Fibroblast of skin of right quadriceps (primary cell): ENCODE data around the gene SLC37A2.
A peak's percentile ranks its signal among the peaks of the same experiment; 100 is the strongest.
"Not testable (repeated sequence)": the region's sequence is repeated elsewhere in the genome, so short reads cannot be mapped to it uniquely, and the experiment has no call there.

ENCODE experiments used
- DNase-seq: peaks from one replicate; pipeline ENCODE4 v3.0.0-alpha.2; 2013

Gene SLC37A2

GRCh38 chr11:125085301-125086081 lies 22.4 kb downstream of the SLC37A2 start:
- DNase-seq: no peak

DNA sequence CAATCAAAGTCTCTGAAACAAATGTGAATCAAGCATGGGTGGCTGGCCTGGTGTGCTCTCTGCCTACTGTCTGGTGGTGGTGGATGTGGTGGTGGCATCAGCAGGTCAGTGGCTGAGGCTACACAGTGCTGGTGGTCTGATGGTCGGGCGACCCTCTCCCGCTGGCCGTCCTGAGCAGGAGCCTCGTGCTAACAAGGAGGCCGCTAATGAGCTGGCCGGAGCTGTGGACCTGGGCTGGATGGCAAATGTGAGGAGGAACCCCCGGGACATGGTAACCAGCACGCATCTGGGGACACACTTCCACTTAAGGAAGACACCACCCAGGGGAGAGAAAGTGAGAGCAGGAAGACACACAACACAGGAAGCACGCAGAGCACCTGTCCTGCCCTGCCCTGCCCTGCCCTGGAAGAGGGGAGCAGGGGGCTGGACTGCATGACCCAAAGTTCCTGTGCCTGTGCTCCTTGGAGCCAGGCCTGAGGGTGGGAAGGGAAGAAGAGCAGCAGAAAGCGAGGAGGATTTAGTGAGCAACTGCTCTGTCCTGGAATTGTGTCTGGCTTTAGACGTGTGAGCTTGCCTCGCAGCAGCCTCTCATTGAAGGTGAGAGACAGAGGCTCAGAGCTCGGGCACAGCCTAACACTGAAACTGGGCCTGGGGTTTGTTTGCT lies 23.7 kb downstream of the SLC37A2 start:
- no peak for DNase-seq

DNA sequence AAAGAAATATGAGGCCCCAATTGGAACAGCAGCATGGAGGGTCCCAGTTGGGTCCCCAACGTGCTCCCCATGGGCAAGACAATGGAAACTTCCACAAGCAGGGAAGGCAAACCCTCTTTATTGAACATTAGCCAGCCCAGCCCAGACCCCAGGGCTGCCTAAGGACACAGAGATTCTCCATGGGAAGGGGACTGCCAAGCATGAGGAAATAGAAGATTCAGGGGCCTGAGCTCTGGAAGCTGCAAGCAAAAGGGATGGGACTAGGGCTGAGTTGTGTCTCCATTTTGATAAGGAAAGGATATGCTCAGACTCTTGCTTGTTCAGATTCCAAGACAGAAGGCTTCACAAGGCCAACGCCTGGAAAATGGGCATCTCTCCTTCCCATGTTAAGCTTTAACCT lies 25.0 kb downstream of the SLC37A2 start:
- DNase-seq: no peak

DNA sequence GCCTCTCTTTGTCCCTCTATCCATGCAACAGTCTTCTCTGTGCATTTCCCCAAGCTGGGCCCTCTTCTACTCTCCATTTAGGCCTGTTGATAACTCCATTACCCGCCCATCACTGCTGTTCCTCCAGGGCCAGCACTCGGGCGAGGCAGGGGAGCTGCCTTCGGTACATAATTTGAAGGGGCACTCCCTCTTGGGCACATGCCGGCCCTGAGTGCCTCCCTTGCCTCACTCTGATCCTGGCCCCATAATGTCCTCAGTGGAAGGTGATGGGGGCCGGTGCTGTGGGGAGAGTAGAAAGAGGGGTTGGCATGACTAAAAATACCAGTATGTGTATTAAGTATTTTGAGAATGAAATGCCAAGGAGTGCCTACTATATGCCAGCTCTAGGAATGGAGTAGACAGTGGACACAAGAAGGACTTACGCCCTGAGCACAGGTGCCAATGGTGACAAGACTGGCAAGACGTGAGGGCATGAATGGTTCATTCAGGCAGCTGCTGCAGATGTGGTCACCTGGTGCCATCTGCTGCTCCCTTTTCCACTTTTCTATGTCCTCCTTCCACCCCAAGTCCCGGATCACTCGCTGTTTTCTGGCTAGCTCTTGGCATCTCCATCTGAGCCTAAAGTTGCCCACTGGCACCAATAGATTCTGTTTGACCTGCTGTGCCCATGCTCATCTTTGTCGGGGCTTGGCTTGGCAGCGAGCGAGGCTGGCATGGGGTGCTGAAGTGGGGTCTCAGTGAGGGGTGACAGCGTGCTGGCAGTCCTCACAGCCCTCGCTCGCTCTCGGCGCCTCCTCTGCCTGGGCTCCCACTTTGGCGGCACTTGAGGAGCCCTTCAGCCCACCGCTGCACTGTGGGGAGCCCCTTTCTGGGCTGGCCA lies 25.7 kb downstream of the SLC37A2 start:
- DNase-seq: no peak

GRCh38 chr11:125089481-125089880 lies 26.4 kb downstream of the SLC37A2 start:
- not testable (repeated sequence) for DNase-seq

GRCh38 chr11:125090151-125090550 lies 27.0 kb downstream of the SLC37A2 start:
- DNase-seq: not testable (repeated sequence)

GRCh38 chr11:125090816-125091215 lies 27.7 kb downstream of the SLC37A2 start:
- no peak for DNase-seq

DNA sequence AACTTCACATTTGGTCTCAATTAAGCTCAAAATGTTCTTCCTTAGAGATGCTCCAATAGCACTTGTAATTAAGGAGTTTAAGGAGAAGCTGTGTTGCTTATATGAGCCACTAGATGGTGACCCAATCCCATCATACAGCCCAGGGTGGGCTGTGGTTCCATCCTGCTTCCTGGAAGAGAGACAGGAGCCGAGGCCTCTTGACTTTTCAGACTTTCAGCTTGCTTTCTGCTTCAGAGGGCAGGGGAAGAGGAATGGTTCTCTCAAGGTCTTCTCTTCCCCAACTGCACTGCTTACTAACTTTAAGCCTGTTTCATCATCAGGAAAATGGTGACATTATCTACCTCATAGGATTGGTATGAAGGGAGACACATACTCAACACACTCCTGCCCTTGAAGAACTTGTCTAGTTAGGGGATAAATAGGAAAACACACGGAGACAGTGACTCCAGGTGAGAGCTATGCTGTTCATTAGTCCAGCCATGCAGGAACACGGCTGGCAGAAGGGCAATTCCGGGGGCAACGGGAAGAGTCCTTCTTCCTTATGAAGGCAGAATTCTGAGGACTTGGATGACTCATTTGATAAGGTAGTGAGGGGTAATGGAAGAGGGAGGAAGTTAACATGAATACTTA lies 28.3 kb downstream of the SLC37A2 start:
- DNase-seq: peak; percentile 67

- no peak for DNase-seq
These were observed 29.0 kb downstream of the SLC37A2 start for GRCh38 chr11:125091877-125092664.

- DNase-seq: no peak
These were observed 29.6 kb downstream of the SLC37A2 start for GRCh38 chr11:125092669-125093068.

- no peak for DNase-seq
These were observed 30.4 kb downstream of the SLC37A2 start for GRCh38 chr11:125093502-125093901.

DNA sequence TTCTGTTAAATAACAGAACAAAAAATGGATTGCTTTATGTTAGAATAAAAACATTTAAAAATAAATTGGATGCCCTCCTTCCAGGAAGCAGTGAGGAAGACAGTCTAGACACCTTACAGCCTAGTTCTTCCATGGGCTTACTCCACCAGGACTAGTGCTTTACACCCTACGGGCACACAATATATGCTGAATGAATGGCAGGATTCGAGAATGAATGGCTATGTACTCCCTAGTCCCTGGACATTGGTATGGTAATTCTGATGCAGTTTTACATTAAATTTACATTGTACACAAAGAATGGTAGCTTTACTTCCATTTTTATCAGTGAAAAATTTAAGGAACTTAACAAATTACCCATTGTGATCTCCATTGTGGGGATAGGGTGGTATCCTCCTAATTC lies 31.6 kb downstream of the SLC37A2 start:
- DNase-seq: no peak

GRCh38 chr11:125100136-125100535 lies 37.0 kb downstream of the SLC37A2 start:
- no peak for DNase-seq

DNA sequence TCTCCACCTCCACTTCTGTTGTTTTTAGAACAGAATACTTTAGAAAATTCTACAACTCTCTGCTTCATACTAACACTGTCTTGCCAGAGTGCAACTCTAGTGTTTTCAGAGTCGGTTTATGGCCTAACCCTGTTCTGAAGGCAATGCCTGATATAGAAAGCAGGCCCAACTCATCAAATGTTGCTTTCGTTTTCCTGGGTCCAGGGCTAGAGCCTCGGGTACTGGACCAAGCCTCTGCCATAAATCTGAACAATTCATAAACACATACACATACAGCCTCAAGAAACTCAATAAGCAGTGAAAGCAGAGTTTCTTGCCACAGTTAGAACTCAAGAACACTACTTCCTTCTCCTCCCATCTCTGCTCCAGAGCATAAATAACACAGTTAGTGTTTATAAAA lies 38.5 kb downstream of the SLC37A2 start:
- DNase-seq: no peak

GRCh38 chr11:125102025-125102424 lies 38.9 kb downstream of the SLC37A2 start:
- DNase-seq: no peak

GRCh38 chr11:125102510-125102909 lies 39.4 kb downstream of the SLC37A2 start:
- no peak for DNase-seq

DNA sequence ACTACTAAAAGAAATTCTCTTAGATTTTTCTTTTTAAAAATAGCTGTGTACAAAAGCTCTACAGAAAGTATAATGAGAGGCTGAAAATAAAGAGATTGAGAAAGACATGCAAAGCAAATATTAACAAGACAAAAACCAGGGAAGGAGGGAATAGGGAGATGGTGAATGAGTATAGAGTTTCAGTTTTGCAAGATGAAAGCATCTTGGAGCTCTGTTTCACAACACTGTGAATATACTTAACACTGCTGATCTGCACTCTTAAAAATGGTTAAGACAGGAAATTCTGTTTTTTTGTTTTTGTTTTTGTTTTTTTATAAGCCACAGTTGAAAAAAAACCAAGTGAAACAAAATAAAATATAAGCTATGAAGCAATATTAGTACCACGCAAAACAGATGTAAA lies 42.8 kb downstream of the SLC37A2 start:
- DNase-seq: no peak

GRCh38 chr11:125108469-125108868 lies 45.4 kb downstream of the SLC37A2 start:
- no peak for DNase-seq

- peak; percentile 10 for DNase-seq
These were observed 47.4 kb downstream of the SLC37A2 start for GRCh38 chr11:125110506-125110905.

GRCh38 chr11:125111001-125111342 lies 47.9 kb downstream of the SLC37A2 start:
- DNase-seq: no peak

DNA sequence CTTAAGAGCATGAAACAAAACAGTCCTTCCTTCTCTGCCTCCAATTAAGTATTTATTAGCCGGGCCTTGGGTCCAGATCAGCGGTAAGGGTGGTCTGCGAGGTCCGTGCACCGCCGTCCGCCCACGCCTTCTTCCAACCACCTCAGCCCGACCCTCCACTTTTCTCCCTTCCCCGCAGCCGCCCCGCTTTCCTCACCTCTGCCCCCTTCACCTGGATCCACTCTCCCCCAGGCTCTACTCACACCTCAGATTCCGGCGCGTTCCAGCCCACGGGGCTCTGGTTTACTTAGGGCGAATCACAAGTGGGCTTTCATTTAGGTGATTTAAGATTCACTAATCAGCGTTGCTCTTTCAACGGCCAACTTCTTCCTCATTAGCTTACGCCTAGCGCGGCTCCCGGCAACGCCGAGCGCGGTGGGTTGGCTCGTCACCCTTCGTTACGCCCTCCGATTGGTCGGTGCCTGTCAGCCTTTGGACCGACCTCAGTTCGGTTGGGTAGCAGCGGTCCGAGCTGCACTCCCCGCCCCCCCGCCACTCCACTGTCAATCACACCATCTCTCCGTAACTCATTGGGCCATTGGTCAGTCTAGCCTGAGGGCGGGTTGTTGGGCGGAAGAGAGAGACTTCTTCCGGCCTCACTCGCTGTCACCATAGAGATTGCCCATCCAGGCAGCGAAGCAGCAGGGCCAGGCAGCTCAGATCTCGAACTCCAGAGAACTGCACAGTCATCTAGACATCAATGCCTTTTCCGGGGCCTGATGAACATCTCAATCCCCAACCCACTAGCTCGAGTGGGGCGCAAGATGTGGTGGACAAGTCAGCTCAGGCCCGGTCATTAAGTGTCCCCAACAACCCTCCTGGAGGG lies 48.5 kb downstream of the SLC37A2 start, which contains the start of gene TMEM218:
TMEM218 (minus strand) TSS at position 284 of the 865 bp plus-strand sequence. CDS start 9,385 bp downstream, outside the sequence.
- DNase-seq: peak; percentile 98
